ENCODE data around the gene C10orf90.

C10orf90 gene

DNA sequence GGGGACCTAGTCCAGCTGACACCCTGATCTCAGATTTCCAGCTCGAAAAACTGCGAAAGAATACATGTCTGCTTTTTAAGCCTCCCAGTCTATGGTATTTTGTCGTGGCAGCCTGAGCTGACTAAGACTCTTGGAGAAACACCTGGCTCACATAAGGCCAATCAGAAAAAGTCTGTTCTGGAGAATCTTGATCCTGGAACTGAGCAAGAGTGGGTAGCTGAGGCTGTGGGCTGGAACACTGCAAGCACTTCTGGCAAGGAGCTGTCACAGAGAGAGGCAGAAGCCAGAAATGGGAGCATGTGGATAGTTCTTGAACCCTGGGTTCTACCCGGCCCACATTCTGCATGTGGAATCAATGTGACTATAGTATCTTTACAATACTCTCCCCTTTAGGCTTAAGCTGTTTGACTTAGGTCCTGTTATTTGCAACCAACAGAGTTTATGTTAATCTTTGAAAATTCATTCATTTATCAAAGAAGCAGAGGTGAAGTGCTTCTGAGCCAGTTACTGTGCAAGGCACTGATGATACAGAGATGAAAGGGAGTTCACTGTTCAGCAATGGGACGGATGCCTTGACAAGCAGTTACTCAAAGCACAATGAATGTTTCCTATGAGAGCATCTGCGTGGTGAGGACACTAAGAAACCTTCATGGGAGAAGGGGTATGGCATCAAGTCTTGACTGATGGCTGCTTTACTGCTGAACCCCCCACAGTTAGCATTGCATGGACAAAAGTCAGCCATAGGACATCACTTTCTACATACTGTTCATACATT, 4.4 kb upstream of the C10orf90 start:
- DNase-seq = no peak

DNA sequence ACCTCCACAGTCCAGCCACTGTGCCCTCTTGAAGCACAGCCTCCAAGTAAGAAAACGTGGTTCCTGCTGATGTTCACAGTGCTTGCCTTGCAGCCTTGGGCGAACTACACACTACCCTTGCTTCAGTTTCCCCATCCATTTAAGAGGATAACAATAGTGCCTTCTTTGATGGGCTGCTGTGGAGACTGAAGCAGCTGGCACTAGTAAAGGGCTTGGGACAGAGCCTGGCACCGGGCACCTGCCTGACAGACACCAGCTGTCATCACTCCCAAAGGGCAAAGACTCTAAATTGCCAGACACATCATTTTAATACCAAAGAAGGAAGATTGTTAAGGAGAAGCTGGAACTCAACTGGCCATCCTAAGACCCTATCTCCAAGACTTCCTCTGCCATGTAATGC, 3.1 kb upstream of the C10orf90 start:
- DNase-seq = no peak

DNA sequence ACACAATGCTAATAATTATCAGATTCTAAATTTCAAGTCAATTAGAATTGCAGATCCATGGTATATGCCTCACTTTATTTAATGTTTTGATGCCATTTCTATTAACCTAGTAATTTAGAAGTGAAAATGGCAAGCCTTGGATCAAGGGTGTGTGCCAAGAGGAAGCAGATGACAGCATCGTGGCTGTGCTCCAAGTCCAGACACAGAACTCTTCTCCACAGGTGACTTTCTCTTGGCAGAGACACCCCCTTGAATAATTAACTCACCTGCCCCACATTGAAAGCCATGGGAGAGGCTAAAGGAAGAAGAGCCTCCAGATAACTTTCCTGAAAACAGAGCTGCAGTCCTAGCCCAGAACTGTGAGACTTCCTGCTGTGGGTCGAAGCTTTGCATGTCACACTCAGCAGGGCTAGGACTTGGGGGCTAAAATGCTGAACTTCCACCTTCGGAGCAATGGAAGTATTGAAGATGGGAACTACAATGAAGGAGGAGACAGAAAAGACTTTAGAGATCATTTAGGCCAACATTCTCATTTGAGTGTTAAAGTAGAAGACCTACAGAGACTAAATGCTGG, 996 bp upstream of the C10orf90 start:
- no peak for DNase-seq

DNA sequence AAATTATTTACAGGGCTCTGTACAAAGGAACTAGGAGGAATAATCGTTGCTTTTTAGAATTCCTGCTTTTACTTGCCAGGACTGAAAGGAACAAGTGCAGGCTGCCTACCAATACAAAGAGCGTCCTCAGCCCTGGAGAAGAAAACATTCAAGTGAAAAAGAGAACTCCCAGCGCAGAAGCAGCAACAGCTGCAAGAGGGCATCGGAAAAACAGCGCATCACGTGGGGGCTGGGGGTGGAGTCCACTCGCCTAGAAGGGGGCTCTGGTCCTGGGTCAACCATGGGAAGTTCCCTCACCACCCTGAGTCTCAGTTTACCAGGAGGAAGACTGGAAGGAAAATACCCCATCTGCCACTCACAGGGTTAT, 385 bp upstream of the C10orf90 start:
- no peak for DNase-seq

DNA sequence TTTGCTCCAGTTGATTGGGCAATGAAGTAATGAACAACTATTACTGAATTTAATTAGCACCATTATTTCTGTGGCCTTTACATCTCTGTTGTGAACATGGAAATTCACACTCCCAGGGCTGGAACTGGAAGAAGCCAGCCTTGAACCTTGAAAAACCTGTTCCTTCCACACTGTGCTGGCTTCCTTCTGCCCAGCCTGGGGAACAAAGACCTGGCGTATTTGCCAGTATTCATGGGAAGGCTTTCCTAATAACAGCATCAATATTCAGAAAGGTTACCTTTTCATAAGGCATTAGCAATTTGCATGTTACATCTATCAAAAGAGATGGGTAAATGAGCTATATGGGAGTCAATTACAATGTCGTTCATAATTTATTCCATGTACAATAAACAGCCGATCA, 1.3 kb downstream of the C10orf90 start:
- DNase-seq = no peak

DNA sequence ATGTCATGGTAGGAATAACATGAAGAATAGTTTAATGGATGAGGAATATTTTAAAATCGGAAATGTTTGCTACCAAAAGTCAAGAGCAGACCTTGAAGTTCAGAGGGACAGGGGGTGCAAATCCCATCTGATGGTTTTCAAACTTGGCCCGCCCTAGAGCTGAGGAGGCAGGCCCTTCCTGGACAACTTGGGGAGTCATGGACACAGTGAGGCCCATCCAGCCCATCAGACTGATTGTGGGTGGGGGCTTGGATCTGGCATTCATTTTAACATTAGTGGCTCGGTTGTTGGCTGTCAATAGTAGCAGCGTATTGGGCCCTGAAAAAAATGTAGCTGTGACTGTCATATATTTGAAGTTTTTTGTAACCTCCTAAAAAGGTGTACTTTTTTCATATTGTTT, 2.0 kb downstream of the C10orf90 start:
- DNase-seq = no peak

DNA sequence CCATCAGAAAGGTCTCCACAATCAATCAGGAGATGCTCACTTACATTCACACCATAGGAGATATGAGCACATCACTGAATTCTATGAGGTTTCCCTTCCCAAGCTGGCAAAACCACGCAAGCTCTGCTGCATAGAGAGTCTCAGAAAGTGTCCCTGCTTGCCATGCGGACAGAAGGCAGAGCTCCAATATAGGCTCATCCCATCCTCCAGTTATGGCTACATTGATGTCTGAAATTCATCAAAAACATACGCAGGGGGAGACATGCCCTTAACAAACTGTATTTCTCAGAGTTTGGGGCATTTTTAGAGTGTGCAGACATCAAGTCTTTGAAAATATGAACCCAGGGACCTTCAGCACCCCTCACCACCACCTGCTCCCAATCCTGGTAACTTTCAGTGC, 2.9 kb downstream of the C10orf90 start:
- no peak for DNase-seq

DNA sequence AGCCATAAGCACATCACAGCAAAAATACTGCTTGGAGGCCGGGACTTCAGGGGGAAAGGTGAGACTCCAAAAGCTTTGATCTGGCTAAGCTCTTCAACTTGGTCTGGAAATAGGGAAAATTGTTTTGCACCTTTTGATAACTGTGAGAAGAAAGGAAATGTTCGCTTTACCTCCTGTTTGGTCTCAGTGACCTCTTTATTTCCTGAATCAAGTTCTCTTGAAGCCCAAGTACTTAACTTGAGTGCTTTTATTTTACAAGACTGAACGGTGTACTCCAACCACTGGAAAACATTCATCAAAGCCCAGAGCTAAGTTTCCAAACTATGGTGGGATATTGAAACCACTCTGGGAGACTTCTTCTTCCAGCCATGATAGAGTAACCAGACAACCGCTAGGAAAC, 5.3 kb downstream of the C10orf90 start:
- DNase-seq = no peak

DNA sequence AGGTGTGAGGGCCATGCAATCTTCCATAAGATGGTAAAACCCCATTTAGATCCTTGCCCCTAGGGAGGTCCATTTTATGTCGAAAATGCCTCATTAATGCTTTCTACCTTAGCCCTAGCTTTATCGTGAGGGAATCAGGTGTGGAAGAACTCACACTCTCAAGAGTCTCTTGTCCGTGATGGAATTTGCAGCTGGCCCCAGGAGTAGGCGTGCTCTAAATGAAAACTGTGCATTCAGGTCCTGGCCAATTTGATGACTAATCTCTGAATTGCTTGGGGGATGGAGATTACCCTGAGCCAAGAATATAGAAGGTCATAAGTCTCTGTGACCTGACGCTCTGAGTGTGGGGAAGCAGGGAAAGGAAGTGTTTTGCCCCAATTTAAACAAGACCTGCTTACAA, 6.6 kb downstream of the C10orf90 start:
- DNase-seq = no peak

DNA sequence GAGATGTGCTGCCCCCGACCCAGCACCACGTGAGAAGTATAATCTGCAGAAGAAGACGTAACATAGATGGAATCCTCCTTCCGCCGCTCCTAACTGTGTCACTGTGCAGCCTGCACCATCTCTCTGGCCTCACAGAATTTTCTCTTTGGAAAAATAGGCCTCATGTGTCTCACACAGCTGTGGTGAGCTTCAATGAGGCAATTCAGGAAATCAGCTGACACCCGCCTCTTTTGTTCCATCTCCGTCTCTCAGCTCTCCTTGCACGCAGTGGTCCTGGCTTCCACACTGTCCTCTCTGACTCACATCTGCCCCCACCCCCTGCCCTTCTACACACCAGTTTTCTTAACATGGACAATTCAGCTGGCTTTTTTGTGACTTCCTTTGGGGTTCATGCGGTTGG, 7.2 kb downstream of the C10orf90 start:
- no peak for DNase-seq

DNA sequence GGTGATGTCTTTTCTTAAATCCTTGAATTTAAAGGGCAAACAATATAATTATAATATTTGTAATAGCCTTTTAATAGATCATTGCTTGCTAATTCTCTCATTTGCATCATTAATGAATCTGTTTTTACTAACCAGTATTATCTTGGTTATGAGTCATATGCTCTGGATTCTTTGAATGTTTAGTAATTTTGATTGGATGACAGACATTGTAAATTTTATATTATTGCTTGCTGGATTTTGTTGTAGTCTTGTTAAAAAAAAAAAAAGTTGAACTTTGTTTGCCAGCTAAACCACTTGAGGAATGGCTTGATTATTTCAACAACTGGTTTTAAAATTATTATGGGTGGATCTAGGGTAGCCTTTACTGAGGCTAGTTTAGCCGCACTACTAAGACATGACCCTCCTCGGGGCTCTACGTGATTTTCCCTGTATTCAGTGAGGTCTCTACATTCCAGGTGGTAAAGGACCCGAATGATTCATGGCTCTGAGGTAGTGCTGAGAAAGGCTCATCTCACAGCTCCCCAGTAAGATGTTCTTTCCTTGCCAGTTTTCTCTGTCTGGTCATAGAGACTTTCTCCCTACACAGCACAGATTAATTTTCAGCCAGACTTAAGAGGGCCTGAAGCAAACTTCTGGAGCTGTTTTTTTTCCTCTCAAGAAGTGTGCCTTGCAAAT, 8.5 kb downstream of the C10orf90 start:
- DNase-seq = no peak

DNA sequence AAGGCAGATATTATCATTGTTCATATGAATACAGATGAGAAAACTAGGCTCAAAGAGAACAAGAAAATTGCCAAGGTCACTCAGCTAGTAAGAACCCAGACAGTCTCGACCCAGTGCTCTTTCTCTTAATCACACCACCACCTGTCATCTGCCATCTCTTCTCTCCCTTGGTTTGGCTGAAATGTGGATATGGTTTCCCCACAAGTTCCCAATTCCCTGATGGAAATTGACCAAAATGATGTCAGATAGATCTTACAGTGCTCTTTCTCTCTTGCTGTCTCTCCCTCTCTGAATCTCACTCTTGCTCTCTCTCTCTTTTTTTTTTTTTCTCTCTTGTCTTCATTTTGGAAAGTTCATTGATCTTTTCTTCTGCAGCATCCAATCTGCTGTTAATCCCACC, 9.1 kb downstream of the C10orf90 start:
- DNase-seq = no peak

DNA sequence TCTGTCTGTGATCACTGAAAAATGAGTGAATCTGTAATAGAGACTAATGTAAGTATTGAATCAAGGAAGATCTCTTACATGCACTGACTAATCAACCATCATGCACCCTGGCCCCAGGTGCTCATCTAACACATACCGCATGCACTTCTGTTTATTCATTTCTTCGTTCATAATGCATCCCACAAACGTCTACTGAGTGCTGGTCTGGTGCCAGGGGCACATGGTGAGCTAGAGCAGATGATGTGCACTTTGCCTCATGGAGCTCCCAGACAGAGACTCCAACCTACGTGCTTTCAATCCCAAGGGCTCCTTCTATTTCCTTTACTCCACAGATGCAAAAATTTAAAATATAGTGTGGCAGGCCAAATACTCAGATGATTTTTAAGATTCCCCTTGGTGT, 10.7 kb downstream of the C10orf90 start:
- DNase-seq = no peak

DNA sequence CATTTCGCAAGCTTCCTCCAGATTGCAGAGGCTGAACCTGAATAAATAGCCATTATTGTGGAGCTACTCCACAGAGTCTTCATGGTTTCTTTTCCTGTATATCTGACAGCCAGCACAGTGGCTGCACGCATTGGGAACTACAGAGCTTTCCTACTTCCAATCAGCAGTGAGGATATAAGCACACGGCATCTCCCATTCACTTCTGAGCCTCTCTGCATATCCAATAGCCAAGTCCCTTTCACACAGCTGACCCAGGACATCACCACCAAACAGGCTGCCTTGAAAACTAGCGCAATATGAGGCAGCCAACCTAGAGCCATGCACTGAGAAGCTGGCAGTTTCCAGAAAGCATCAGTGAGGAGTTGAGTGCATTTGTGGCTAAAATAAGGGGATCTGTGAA, 11.6 kb downstream of the C10orf90 start:
- DNase-seq = no peak

DNA sequence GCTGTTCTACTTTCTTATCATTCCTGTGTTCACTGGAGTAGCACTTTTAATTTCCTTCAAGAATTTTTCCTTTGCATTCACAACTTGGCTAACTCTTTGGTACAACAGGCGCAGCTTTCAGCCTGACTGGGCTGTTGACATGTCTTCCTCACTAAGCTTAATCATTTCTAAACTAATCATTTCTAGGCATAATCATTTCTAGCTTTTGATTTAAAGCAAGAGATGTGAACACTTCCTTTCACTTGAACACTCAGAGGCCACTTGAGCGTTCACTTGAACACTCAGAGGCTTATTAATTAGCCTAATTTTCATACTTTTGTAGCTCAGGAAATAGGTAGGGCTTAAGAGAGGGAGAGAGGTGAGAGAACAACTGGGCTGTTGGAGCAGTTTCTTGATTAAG, 15.9 kb downstream of the C10orf90 start:
- DNase-seq = no peak

DNA sequence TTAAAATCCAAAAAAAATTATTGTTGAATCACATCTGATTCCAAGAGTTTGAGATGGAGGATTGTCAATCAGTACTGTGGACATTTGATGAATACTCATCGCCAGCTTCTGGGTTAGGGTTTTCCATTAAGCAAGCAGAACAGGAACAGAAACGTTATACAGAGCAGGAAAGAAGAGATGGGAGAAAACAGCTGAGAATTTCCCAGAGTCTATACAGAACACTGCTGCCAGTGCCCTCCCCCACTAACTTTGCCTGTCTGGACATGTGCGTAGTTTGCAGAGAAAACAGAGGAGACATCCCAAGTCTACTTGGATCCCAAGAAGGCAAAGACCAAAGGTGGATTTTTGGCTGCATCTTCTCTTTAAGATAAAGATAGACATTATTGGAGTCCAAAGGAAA, 19.0 kb downstream of the C10orf90 start:
- no peak for DNase-seq

DNA sequence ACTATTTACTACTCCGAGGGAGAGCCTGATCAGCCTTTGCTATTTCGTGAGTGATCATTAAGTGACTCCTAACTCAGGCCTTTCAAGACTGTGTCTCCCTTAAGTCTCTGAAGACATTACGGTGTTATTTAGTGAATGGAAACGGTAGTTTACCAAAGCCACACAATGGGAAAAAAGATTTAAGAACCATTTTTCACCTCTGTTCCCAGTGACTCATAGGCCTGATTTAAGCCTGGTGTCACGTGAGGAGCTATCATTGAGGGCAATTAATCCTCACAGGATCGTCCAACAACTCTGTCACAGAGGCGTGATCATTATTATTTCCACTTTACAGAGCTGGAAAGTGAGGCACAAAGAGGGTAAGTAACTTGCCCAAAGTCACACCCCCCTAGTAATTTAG, 20.3 kb downstream of the C10orf90 start:
- DNase-seq = no peak

DNA sequence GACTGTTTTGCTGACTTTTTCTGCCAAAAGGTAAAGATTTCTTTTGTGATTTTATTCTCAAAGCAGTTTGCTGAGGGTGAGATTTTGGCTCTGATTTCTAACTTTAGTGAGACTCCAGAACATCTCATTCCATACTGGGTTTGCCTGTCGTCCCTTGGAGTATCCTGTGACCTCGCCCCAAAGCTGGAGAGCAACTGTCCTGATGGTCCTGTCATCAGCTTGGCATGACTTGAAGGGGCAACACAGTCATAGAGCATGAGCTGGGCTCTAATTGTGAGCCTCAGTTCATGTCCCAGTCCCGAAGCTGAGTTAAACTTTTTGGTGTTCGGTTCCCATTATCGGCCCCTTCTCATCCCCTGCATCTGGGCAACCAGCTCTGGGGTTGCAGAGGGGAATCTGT, 23.4 kb downstream of the C10orf90 start:
- no peak for DNase-seq

DNA sequence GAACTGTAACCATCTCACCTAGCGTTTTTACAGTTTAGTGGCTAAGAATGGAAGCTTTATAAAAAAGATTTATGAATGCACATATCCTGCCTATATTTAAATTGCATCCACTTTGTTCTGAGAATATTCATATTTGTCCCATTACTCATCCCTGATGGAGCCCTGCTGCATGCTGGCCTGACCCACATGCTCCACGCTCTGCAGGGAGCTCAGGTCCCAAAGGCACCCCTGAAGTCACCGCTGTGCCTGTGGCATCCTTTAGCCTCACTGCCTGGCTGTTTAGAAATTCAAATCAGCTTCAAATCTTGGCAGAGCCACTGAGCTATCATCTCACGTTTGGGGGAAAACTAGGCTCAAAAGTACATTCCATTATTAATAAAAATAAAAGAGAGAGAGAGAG, 24.4 kb downstream of the C10orf90 start:
- no peak for DNase-seq

DNA sequence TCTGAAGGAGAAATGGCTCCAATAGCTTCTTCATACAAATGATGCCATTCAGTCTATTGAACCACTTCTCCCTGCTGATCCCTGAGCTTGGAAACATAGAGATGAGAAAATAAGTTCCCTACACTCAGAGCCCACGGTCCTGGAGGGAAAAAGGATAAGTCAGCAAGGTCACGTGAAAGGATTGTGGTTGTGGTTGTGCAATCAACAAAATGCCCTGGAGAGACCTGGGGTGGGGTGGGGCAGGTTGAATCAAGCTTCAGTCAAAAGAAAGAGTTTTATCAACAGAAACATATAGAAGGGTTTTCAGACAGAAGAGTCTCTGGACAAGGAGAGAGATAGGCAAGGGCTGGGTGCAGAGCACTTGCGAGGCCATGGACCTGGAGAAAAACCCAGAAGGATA, 30.1 kb downstream of the C10orf90 start:
- no peak for DNase-seq

DNA sequence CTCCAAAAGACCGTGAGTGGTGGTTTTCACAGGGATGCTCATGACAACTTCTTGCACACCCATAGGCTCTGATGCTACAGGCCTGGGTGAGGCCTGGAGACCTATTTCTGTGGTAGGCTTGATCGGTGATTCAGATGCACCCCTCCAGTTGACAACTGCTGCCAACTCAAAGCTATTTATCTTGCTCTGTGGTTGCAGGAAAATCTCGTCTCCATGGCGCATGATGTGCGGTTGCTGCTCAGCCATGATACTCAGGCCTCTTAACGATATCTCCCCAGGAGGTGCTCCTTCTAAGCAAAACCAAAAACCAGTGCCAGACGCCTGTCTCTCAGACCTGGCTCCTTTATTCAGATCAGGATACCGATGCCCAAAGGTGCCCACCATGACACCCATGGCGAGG, 31.4 kb downstream of the C10orf90 start:
- no peak for DNase-seq

DNA sequence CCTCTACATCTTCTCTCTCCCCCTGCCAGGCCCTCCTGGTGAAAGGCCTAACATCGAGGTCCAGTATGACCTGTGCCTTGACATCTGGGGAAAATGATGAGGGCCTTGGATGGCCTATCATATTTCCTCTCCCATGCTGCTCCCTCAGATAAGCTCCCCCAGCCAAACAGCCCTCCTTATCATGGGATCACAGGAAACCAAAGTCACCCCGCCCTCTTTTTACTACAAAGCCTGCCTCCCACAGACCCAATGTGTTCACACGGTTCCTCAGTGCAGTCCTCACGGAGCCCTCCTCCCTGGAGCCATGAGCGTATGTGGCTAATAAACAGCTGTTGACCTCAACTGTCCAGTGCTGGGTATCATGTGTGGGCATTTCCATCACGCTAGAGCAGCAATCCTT, 32.0 kb downstream of the C10orf90 start:
- DNase-seq = no peak

DNA sequence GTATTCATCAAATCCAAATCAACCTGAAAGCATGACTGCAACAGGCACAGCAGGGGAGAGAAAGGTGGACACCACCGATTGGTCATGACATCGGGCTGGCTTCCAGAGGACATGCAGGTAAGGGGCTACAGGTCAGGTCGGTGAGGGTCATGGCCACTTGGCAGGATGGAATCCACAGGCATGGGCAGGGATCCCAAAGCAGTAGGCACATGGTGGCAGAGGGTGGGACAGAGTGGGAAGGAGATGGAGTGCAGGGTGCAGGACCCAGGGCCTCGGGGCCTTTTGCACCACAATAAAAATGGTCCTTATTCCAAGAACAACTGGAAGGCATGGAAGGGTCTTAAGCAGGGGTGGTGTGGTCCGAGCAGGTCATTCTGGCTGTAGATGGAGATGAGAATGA, 33.0 kb downstream of the C10orf90 start:
- DNase-seq = no peak

DNA sequence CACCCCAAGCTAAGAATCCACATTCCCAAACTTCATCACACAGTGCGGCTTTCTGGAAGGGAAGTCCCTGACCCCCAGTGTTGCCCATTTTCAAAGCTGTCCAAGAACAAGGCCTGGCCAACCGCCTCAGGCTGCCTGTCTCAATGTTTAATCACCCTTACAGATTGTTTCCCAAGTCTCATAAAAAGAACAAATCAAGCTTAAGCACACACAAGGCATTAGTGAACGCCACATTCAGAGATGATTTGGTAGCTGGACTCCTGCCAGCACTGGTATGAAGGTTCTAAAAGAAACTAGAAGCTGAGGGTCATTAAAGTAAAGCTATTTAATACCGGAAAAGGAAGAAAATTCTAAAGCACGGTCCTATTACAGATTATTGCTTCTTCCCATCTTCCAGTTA, 35.6 kb downstream of the C10orf90 start:
- no peak for DNase-seq

DNA sequence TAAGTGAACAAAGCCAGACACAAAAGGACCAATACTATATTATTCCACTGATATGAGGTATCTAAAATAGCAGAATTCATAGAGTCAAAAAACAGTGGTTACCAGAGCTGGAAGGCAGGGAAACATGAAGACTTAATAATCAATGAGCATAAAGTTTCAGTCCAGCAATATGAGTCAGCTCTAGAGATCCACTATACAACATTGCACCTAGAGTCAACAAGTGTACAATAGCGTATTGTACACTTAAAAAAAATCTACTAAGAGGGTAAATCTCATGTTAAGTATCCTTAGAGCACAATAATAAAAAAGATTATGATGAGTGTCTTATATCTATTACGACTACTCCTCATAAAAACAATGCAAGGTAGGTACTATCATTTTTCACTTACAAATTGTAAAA, 36.1 kb downstream of the C10orf90 start:
- DNase-seq = no peak
